Activated CD8-positive, alpha-beta T cell treated with anti-CD3 and anti-CD28 coated beads, Interleukin-2, amount 10 ng/mL, durations not matched to agents 7 days and 5 days (primary cell): ENCODE data around the gene SEC14L3. TPM values are rescaled to one million over a fixed set of nuclear protein-coding genes. Genes with fewer than 3 reads are reported as not detected.

Experiments
- ATAC-seq: fragments of 150-1000 bp; cut with Tn5 transposase; one replicate; pipeline ENCODE4 v1.10.0; 2021; ENCODE audit warnings: moderate library complexity
- CTCF ChIA-PET: fragments of 350-600 bp; sonication (Branson Sonifier 250); formaldehyde crosslinking; loops from one replicate; lab custom pipeline; 2021; ENCODE audit warnings: antibody characterized with exemption; lab: Charles Lee
- POLR2A ChIA-PET: fragments of 350-600 bp; sonication (Branson Sonifier 250); formaldehyde crosslinking; loops from one replicate; lab custom pipeline; 2021; ENCODE audit warnings: antibody characterized with exemption; lab: Charles Lee
- DNase-seq: peaks from one replicate; pipeline ENCODE4 v3.0.0-alpha.2; 2020
- H3K27ac Mint-ChIP-seq: one replicate; pipeline ENCODE4 v1.8.0; 2021; ENCODE audit warnings: mild to moderate bottlenecking, mixed read lengths
- H3K27me3 Mint-ChIP-seq: one replicate; pipeline ENCODE4 v1.8.0; 2021; ENCODE audit warnings: low read depth, mixed read lengths
- H3K36me3 Mint-ChIP-seq: one replicate; pipeline ENCODE4 v1.8.0; 2021; ENCODE audit warnings: low read depth, mixed read lengths
- H3K4me1 Mint-ChIP-seq: one replicate; pipeline ENCODE4 v1.8.0; 2021; ENCODE audit warnings: low read depth, mixed read lengths
- H3K4me3 Mint-ChIP-seq: one replicate; pipeline ENCODE4 v1.8.0; 2021; ENCODE audit warnings: mild to moderate bottlenecking, mixed read lengths
- H3K9me3 Mint-ChIP-seq: one replicate; pipeline ENCODE4 v1.8.0; 2022; ENCODE audit warnings: mixed read lengths; ENCODE audit not compliant: insufficient read depth
- total RNA-seq, 2 experiments: library from RNA; stranded (reverse); gene quantifications; one replicate each; pipeline ENCODE4 v1.2.3, GENCODE V29; 2021

SEC14L3 gene
- not detected for total RNA-seq

- H3K4me1 Mint-ChIP-seq = peaks cover 21% of the 10 kb centered on the region
- no peak within 1 kb of the TSS for H3K4me3 Mint-ChIP-seq
- no peaks in the 10 kb centered on the region for H3K9me3 Mint-ChIP-seq
- no peak for DNase-seq
- ATAC-seq = no peak
- H3K27me3 Mint-ChIP-seq = peaks cover 12% of the 10 kb centered on the region
- POLR2A ChIA-PET = no interaction called here
- H3K27ac Mint-ChIP-seq = no peak within 1 kb of the TSS
- H3K36me3 Mint-ChIP-seq = no peaks in the 10 kb centered on the region
- CTCF ChIA-PET = interaction anchor here (1.1 kb wide), 1 partner anchor 14 kb away, joined by 4 read pairs; no protein-coding TSS in a partner anchor
Observed at GRCh38 chr22:30471616-30472318, at the start of gene SEC14L3. Gene SEC14L3, minus strand, starts transcription at chr22:30472017. Its CDS starts 59 bp downstream, at chr22:30471958.

GRCh38 chr22:30519842-30520425, 48.1 kb upstream of the SEC14L3 start:
- no peaks in the 10 kb centered on the region for H3K9me3 Mint-ChIP-seq
- H3K4me1 Mint-ChIP-seq = no peaks in the 10 kb centered on the region
- no peaks in the 10 kb centered on the region for H3K36me3 Mint-ChIP-seq
- H3K27ac Mint-ChIP-seq = no peak overlapping the region
- ChIA-PET CTCF (no interaction called here), POLR2A (no interaction called here)
- ATAC-seq (no peak), DNase-seq (no peak)
- H3K27me3 Mint-ChIP-seq = peaks cover 4% of the 10 kb centered on the region
- H3K4me3 Mint-ChIP-seq = no peak overlapping the region

DNA sequence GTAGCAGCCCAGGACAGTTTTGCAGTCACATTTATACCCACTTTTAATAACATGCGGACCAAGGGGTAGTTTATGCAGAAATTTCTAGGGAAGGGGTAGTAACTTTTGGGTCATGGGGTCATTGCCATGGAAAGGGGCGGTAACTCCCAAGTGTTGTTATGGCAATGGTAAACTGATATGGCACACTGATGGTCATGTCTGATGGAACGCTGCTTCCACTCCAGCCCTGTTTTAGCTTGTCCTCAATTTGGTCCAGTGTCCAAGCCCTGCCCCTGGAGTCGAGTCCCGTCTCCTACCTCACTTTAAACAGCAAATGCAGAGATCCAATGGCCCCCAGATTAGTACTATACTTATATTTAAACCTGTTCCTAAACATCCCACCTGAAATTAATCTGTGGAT, 44.9 kb upstream of the SEC14L3 start:
- H3K4me3 Mint-ChIP-seq = no peak overlapping the region
- CTCF ChIA-PET = no interaction called here
- H3K27ac Mint-ChIP-seq = no peak overlapping the region
- ATAC-seq (no peak), DNase-seq (no peak)
- H3K27me3 Mint-ChIP-seq = no peaks in the 10 kb centered on the region
- no peaks in the 10 kb centered on the region for H3K9me3 Mint-ChIP-seq
- no peaks in the 10 kb centered on the region for H3K4me1 Mint-ChIP-seq
- H3K36me3 Mint-ChIP-seq = no peaks in the 10 kb centered on the region
- POLR2A ChIA-PET = no interaction called here

- ATAC-seq (no peak), DNase-seq (no peak)
- Mint-ChIP-seq H3K27ac (no peak overlapping the region), H3K4me3 (no peak overlapping the region), H3K27me3 (no peaks in the 10 kb centered on the region), H3K9me3 (no peaks in the 10 kb centered on the region), H3K4me1 (no peaks in the 10 kb centered on the region), H3K36me3 (no peaks in the 10 kb centered on the region)
- POLR2A ChIA-PET = no interaction called here
- CTCF ChIA-PET = no interaction called here
Observed at GRCh38 chr22:30516273-30516672, 44.5 kb upstream of the SEC14L3 start.

- ATAC-seq (no peak), DNase-seq (no peak)
- no peak overlapping the region for H3K27ac Mint-ChIP-seq
- no peaks in the 10 kb centered on the region for H3K36me3 Mint-ChIP-seq
- no peaks in the 10 kb centered on the region for H3K9me3 Mint-ChIP-seq
- peaks cover 2% of the 10 kb centered on the region for H3K27me3 Mint-ChIP-seq
- ChIA-PET CTCF (no interaction called here), POLR2A (no interaction called here)
- H3K4me1 Mint-ChIP-seq = no peaks in the 10 kb centered on the region
- H3K4me3 Mint-ChIP-seq = no peak overlapping the region
Observed at GRCh38 chr22:30514252-30514651, 42.4 kb upstream of the SEC14L3 start.

DNA sequence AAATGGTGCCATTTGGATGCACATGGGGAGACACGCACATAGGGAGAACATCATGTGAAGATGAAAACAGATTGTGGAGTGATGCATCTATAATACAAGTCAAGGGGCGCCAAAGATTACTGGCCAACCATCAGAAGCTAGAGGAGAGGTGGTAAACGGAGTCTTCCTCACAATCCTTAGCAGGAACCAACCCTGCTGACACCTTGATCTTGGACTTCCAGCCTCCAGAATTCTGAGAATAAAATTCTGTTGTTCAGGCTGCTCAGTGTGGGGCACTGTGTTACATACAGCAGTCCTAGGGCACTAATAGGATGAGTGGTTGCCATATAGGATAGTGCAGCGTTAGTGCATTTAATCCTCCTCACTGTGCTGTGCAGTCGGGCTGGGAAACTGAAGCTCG, 41.6 kb upstream of the SEC14L3 start:
- H3K4me1 Mint-ChIP-seq = no peaks in the 10 kb centered on the region
- ATAC-seq = no peak
- no peaks in the 10 kb centered on the region for H3K36me3 Mint-ChIP-seq
- CTCF ChIA-PET = no interaction called here
- peaks cover 2% of the 10 kb centered on the region for H3K27me3 Mint-ChIP-seq
- no peak for DNase-seq
- no peak overlapping the region for H3K27ac Mint-ChIP-seq
- POLR2A ChIA-PET = no interaction called here
- H3K9me3 Mint-ChIP-seq = no peaks in the 10 kb centered on the region
- H3K4me3 Mint-ChIP-seq = no peak overlapping the region

DNA sequence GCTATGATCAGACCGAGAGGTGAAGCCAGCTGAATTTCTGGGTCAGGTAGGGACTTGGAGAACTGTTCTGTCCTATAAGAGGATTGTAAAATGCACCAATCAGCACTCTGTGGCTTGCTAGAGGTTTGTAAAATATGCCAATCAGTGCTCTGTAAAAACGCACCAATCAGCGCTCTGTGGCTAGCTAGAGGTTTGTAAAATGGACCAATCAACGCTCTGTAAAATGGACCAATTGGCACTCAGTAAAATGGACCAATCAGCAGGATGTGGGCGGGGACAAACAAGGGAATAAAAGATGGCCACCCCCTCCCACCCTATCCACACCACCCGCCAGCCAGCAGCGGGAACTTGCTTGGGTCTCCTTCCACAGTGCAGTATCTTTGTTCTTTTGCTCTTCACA, 40.1 kb upstream of the SEC14L3 start:
- Mint-ChIP-seq H3K27me3 (peaks cover 4% of the 10 kb centered on the region), H3K4me3 (no peak overlapping the region), H3K36me3 (no peaks in the 10 kb centered on the region), H3K9me3 (no peaks in the 10 kb centered on the region), H3K27ac (no peak overlapping the region), H3K4me1 (no peaks in the 10 kb centered on the region)
- CTCF ChIA-PET = interaction anchor here (1.2 kb wide), 1 partner anchor 27 kb away, joined by 3 read pairs; no protein-coding TSS in a partner anchor
- DNase-seq (no peak), ATAC-seq (no peak)
- POLR2A ChIA-PET = no interaction called here

DNA sequence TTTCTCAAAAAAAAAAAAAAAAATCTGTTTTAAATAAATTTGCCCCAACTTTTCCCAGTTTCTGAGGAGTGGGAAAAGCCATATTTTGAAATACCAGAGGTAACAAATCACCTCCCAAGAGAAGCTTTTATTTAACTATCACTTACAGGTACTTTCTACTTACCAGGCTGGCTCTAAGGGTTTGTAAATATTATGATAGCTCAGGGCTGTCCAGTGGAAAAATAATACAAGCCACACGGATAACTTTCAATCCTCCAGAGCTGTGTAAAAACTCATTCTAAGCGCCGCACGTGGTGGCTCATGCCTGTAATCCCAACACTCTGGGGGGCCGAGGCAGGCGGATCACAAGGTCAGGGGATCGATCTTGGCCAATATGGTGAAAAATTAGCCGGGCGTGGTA, 39.3 kb upstream of the SEC14L3 start:
- ChIA-PET POLR2A (no interaction called here), CTCF (interaction anchor here (0.6 to 1.2 kb wide), 3 partner anchors 27 to 363 kb away, joined by 3 read pairs; no protein-coding TSS in a partner anchor)
- Mint-ChIP-seq H3K27me3 (peaks cover 9% of the 10 kb centered on the region), H3K9me3 (no peaks in the 10 kb centered on the region), H3K36me3 (no peaks in the 10 kb centered on the region), H3K4me1 (no peaks in the 10 kb centered on the region), H3K27ac (no peak overlapping the region), H3K4me3 (no peak overlapping the region)
- no peak for DNase-seq
- no peak for ATAC-seq

DNA sequence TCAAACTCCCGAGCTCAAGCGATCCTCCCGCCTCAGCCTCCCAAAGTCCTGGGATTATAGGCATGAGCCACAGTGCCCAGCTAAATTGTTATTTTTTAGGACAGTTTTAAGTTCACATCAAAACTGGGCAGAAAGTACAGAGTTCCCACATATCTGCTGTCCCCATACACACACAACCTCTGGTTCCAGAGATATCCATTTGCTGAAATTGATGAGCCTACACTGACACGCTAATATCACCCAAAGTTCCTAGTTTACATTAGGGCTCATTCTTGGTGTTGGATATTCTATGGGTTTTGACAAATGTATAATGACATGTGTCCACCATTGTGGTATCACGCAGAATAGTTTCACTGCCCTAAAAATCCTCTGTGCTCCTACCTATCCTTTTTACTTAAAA, 36.4 kb upstream of the SEC14L3 start:
- no peaks in the 10 kb centered on the region for H3K4me1 Mint-ChIP-seq
- DNase-seq (no peak), ATAC-seq (no peak)
- no peaks in the 10 kb centered on the region for H3K9me3 Mint-ChIP-seq
- no peak overlapping the region for H3K27ac Mint-ChIP-seq
- no peak overlapping the region for H3K4me3 Mint-ChIP-seq
- H3K36me3 Mint-ChIP-seq = no peaks in the 10 kb centered on the region
- POLR2A ChIA-PET = no interaction called here
- peaks cover 22% of the 10 kb centered on the region for H3K27me3 Mint-ChIP-seq
- CTCF ChIA-PET = no interaction called here

DNA sequence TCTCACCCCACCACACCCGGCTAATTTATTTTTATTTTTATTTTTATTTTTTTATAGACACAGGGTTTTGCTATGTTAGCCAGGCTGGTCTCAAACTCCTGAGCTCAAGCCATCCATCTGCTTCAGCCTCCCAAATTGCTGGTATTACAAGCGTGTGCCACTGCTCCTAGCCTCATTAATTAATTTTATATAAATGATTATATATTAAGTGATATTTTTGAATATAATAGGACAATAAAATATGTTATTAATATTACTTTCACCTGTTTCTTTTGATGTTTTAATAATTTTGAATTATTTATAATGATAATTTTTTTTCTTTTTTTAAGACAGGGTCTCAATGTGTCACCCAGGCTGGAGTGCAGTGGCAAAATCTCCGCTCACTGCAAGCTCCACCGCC, 35.9 kb upstream of the SEC14L3 start:
- no peak for ATAC-seq
- H3K9me3 Mint-ChIP-seq = no peaks in the 10 kb centered on the region
- no peak overlapping the region for H3K27ac Mint-ChIP-seq
- no peak overlapping the region for H3K4me3 Mint-ChIP-seq
- H3K4me1 Mint-ChIP-seq = no peaks in the 10 kb centered on the region
- H3K36me3 Mint-ChIP-seq = no peaks in the 10 kb centered on the region
- peaks cover 22% of the 10 kb centered on the region for H3K27me3 Mint-ChIP-seq
- CTCF ChIA-PET = no interaction called here
- no peak for DNase-seq
- POLR2A ChIA-PET = no interaction called here

DNA sequence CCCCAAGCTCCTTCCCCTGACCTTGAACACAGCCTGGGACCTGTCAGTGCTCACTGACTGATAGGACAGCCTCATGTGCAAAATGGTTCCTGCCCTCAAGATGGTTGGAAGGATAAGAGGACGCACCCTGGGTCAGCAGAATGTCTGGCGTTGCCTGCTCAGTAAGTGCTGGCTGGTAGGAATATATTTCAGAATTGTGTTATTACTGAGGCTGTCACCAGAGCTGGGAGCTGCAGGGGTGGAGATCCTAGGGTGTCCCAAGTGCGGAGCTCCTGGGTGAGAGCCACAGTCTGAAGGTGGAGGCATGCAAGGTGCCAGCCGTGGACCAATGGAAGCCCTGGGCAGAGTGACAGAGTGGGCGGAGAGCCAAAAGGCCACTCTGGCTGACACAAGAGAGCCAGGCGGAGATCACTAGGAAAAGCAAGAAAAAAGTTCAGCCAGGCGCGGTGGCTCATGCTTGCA, 34.7 kb upstream of the SEC14L3 start:
- Mint-ChIP-seq H3K9me3 (no peaks in the 10 kb centered on the region), H3K4me1 (no peaks in the 10 kb centered on the region), H3K36me3 (no peaks in the 10 kb centered on the region), H3K4me3 (no peak overlapping the region), H3K27me3 (peaks cover 22% of the 10 kb centered on the region), H3K27ac (no peak overlapping the region)
- CTCF ChIA-PET = no interaction called here
- POLR2A ChIA-PET = no interaction called here
- ATAC-seq (no peak), DNase-seq (no peak)

GRCh38 chr22:30503551-30503950, 31.7 kb upstream of the SEC14L3 start:
- POLR2A ChIA-PET = no interaction called here
- no peak overlapping the region for H3K27ac Mint-ChIP-seq
- H3K4me1 Mint-ChIP-seq = no peaks in the 10 kb centered on the region
- ATAC-seq = no peak
- no peaks in the 10 kb centered on the region for H3K9me3 Mint-ChIP-seq
- no peak overlapping the region for H3K4me3 Mint-ChIP-seq
- H3K36me3 Mint-ChIP-seq = no peaks in the 10 kb centered on the region
- DNase-seq = no peak
- peaks cover 22% of the 10 kb centered on the region for H3K27me3 Mint-ChIP-seq
- CTCF ChIA-PET = no interaction called here
